Measurements from ENCODE around the gene HSD11B2.

The HSD11B2 gene

GRCh38 chr16:67387479-67388079 is 43.3 kb upstream of the HSD11B2 start:
- Histone ChIP-seq H3K4me2 (ENCODE audit: low read length) (no peak overlapping the region), H3K79me1 (ENCODE audit: low read length) (no peaks in the 10 kb centered on the region), H3K23ac (ENCODE audit: low read length) (no peak overlapping the region), H3K4ac (ENCODE audit: low read depth, low read length) (no peak overlapping the region), H2BK120ac (ENCODE audit: insufficient read depth, low read length, poor library complexity) (no peak overlapping the region), H3K27me3 (ENCODE audit: insufficient read depth, low read length) (peaks cover 1% of the 10 kb centered on the region), H3K4me3 (ENCODE audit: low read depth, low read length) (no peak overlapping the region), H2BK5ac (ENCODE audit: low read depth, low read length, poor library complexity) (no peak overlapping the region), H4K8ac (ENCODE audit: low read depth, low read length) (no peak overlapping the region), H3K36me3 (ENCODE audit: control insufficient read depth in 1 of 2, insufficient read depth in 2 of 2, low read length in 2 of 2) (no peaks in the 10 kb centered on the region), H4K91ac (ENCODE audit: low read depth, low read length) (no peak overlapping the region), H2BK12ac (ENCODE audit: low read length) (no peak overlapping the region), H2AFZ (ENCODE audit: insufficient read depth, low read length, poor library complexity) (no peak overlapping the region), H2AK5ac (ENCODE audit: low read length) (no peak overlapping the region), H3K14ac (ENCODE audit: low read length) (no peak overlapping the region), H4K12ac (ENCODE audit: low read depth, low read length) (no peak overlapping the region), H3K79me2 (ENCODE audit: control insufficient read depth, insufficient read depth, low read length, poor library complexity) (no peaks in the 10 kb centered on the region), H3K18ac (ENCODE audit: low read length) (no peak overlapping the region), H3K9ac (ENCODE audit: low read length) (no peak overlapping the region), H3K9me3 (ENCODE audit: insufficient read depth, low read depth, low read length) (peaks cover 2% of the 10 kb centered on the region), H3K27ac (ENCODE audit: low read depth, low read length) (no peak overlapping the region), H3K4me1 (ENCODE audit: control insufficient read depth in 1 of 2, insufficient read depth in 2 of 2, low read length in 2 of 2) (no peaks in the 10 kb centered on the region)
- no CpG with 5 or more reads among the region's 8 CpGs for WGBS (ENCODE audit: extremely low coverage, insufficient coverage, insufficient read length)
- no peak for DNase-seq

GRCh38 chr16:67388191-67388590 is 42.7 kb upstream of the HSD11B2 start:
- Histone ChIP-seq H3K27ac (ENCODE audit: low read depth, low read length) (no peak overlapping the region), H2BK120ac (ENCODE audit: insufficient read depth, low read length, poor library complexity) (no peak overlapping the region), H3K9ac (ENCODE audit: low read length) (no peak overlapping the region), H3K79me1 (ENCODE audit: low read length) (no peaks in the 10 kb centered on the region), H4K12ac (ENCODE audit: low read depth, low read length) (no peak overlapping the region), H2AK5ac (ENCODE audit: low read length) (no peak overlapping the region), H3K79me2 (ENCODE audit: control insufficient read depth, insufficient read depth, low read length, poor library complexity) (no peaks in the 10 kb centered on the region), H3K18ac (ENCODE audit: low read length) (no peak overlapping the region), H2BK5ac (ENCODE audit: low read depth, low read length, poor library complexity) (no peak overlapping the region), H3K14ac (ENCODE audit: low read length) (no peak overlapping the region), H3K4me3 (ENCODE audit: low read depth, low read length) (no peak overlapping the region), H3K36me3 (ENCODE audit: control insufficient read depth in 1 of 2, insufficient read depth in 2 of 2, low read length in 2 of 2) (no peaks in the 10 kb centered on the region), H4K8ac (ENCODE audit: low read depth, low read length) (no peak overlapping the region), H3K4ac (ENCODE audit: low read depth, low read length) (no peak overlapping the region), H3K9me3 (ENCODE audit: insufficient read depth, low read depth, low read length) (peaks cover 2% of the 10 kb centered on the region), H4K91ac (ENCODE audit: low read depth, low read length) (no peak overlapping the region), H3K4me1 (ENCODE audit: control insufficient read depth in 1 of 2, insufficient read depth in 2 of 2, low read length in 2 of 2) (peaks cover 0 to 3% of the 10 kb centered on the region in 2 experiments), H3K23ac (ENCODE audit: low read length) (no peak overlapping the region), H2BK12ac (ENCODE audit: low read length) (no peak overlapping the region), H2AFZ (ENCODE audit: insufficient read depth, low read length, poor library complexity) (no peak overlapping the region), H3K27me3 (ENCODE audit: insufficient read depth, low read length) (peaks cover 8% of the 10 kb centered on the region), H3K4me2 (ENCODE audit: low read length) (no peak overlapping the region)
- no peak for DNase-seq
- no CpG with 5 or more reads among the region's 8 CpGs for WGBS (ENCODE audit: extremely low coverage, insufficient coverage, insufficient read length)

- H3K9ac ChIP-seq (ENCODE audit: low read length): no peak overlapping the region
- H4K8ac ChIP-seq (ENCODE audit: low read depth, low read length): no peak overlapping the region
- H4K91ac ChIP-seq (ENCODE audit: low read depth, low read length): no peak overlapping the region
- H3K27me3 ChIP-seq (ENCODE audit: insufficient read depth, low read length): peaks cover 11% of the 10 kb centered on the region
- H2AFZ ChIP-seq (ENCODE audit: insufficient read depth, low read length, poor library complexity): no peak overlapping the region
- no peak overlapping the region for H4K12ac ChIP-seq (ENCODE audit: low read depth, low read length)
- H3K27ac ChIP-seq (ENCODE audit: low read depth, low read length): no peak overlapping the region
- H2AK5ac ChIP-seq (ENCODE audit: low read length): no peak overlapping the region
- peaks cover 2% of the 10 kb centered on the region for H3K9me3 ChIP-seq (ENCODE audit: insufficient read depth, low read depth, low read length)
- no peak overlapping the region for H3K23ac ChIP-seq (ENCODE audit: low read length)
- H3K18ac ChIP-seq (ENCODE audit: low read length): no peak overlapping the region
- no peaks in the 10 kb centered on the region for H3K79me2 ChIP-seq (ENCODE audit: control insufficient read depth, insufficient read depth, low read length, poor library complexity)
- H2BK12ac ChIP-seq (ENCODE audit: low read length): no peak overlapping the region
- no peaks in the 10 kb centered on the region for H3K36me3 ChIP-seq (ENCODE audit: control insufficient read depth in 1 of 2, insufficient read depth in 2 of 2, low read length in 2 of 2)
- H3K4me3 ChIP-seq (ENCODE audit: low read depth, low read length): no peak overlapping the region
- no peak overlapping the region for H3K14ac ChIP-seq (ENCODE audit: low read length)
- no peak overlapping the region for H2BK120ac ChIP-seq (ENCODE audit: insufficient read depth, low read length, poor library complexity)
- no peak overlapping the region for H3K4me2 ChIP-seq (ENCODE audit: low read length)
- no peak overlapping the region for H2BK5ac ChIP-seq (ENCODE audit: low read depth, low read length, poor library complexity)
- no peaks in the 10 kb centered on the region for H3K79me1 ChIP-seq (ENCODE audit: low read length)
- DNase-seq: no peak
- WGBS (ENCODE audit: extremely low coverage, insufficient coverage, insufficient read length): no CpG with 5 or more reads among the region's 2 CpGs
- H3K4ac ChIP-seq (ENCODE audit: low read depth, low read length): no peak overlapping the region
- peaks cover 0 to 5% of the 10 kb centered on the region in 2 experiments for H3K4me1 ChIP-seq (ENCODE audit: control insufficient read depth in 1 of 2, insufficient read depth in 2 of 2, low read length in 2 of 2)
Observed at GRCh38 chr16:67388591-67388990, 42.3 kb upstream of the HSD11B2 start.

GRCh38 chr16:67389911-67390815 is 40.8 kb upstream of the HSD11B2 start:
- peaks cover 2% of the 10 kb centered on the region for H3K9me3 ChIP-seq (ENCODE audit: insufficient read depth, low read depth, low read length)
- H4K8ac ChIP-seq (ENCODE audit: low read depth, low read length): no peak overlapping the region
- DNase-seq: peak in 1 of 2 donors; percentile 43

More at GRCh38 chr16:67389911-67390815, 40.8 kb upstream of the HSD11B2 start:
- Histone ChIP-seq H3K27ac (ENCODE audit: low read depth, low read length) (no peak overlapping the region), H4K12ac (ENCODE audit: low read depth, low read length) (no peak overlapping the region), H3K23ac (ENCODE audit: low read length) (no peak overlapping the region), H3K36me3 (ENCODE audit: control insufficient read depth in 1 of 2, insufficient read depth in 2 of 2, low read length in 2 of 2) (no peaks in the 10 kb centered on the region), H3K14ac (ENCODE audit: low read length) (no peak overlapping the region), H3K9ac (ENCODE audit: low read length) (no peak overlapping the region), H4K91ac (ENCODE audit: low read depth, low read length) (no peak overlapping the region), H3K79me1 (ENCODE audit: low read length) (no peaks in the 10 kb centered on the region), H2BK5ac (ENCODE audit: low read depth, low read length, poor library complexity) (no peak overlapping the region), H2BK12ac (ENCODE audit: low read length) (no peak overlapping the region), H3K79me2 (ENCODE audit: control insufficient read depth, insufficient read depth, low read length, poor library complexity) (no peaks in the 10 kb centered on the region), H3K18ac (ENCODE audit: low read length) (no peak overlapping the region), H2BK120ac (ENCODE audit: insufficient read depth, low read length, poor library complexity) (no peak overlapping the region), H3K27me3 (ENCODE audit: insufficient read depth, low read length) (peaks cover 26% of the 10 kb centered on the region), H3K4ac (ENCODE audit: low read depth, low read length) (no peak overlapping the region), H3K4me2 (ENCODE audit: low read length) (no peak overlapping the region), H3K4me3 (ENCODE audit: low read depth, low read length) (no peak overlapping the region), H2AK5ac (ENCODE audit: low read length) (no peak overlapping the region), H2AFZ (ENCODE audit: insufficient read depth, low read length, poor library complexity) (no peak overlapping the region), H3K4me1 (ENCODE audit: control insufficient read depth in 1 of 2, insufficient read depth in 2 of 2, low read length in 2 of 2) (peaks cover 7 to 11% of the 10 kb centered on the region in 2 experiments)
- no CpG with 5 or more reads among the region's 27 CpGs for WGBS (ENCODE audit: extremely low coverage, insufficient coverage, insufficient read length)

Measured in trophoblast cell (in vitro differentiated cells and primary cell).